ENCODE results near the gene TEDDM1.

Gene TEDDM1

DNA sequence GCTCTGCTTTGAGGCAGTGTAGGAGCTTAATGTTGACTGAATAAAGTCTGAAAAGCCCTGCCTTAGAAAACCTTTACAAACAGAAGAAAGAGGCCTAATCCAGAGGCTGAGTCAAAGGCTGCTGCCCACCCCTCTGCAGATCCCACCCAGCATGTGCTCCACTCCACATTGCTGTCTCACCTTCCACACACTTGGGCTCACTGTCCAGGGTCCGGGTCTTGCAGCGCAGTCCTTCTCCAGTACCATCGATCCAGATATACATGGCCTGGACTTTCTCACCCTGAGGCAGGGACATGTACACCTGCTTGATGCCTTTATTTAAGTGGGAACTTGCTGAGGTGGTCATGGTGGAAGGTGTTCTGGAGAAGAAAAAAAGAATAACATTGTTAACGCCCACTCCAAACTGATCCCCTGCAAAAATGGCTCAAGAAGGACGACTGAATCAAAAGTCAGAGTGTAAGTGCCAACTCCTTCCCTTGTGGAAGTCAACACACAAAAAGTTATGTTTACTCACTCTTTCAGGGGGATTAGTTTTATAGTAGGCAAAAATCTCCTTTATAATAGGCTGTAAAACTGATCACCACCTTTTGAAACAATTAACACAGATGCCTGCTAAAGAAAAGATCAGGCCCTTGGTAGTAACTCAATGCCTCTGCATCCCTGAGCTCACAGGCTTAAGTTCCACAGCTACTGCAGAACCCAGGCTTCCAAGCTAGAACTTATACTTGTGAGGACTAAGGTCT lies 11.9 kb downstream of the TEDDM1 start:
- peak overlapping the region; percentile 96 for H3K4me3 ChIP-seq (replicated peaks; ENCODE audit: low read depth, low read length)
- no peak for DNase-seq (ENCODE audit: extremely low read depth, low read depth)
- no peak for TF ChIP-seq CTCF (IDR thresholded peaks at IDR 0.05; ENCODE audit: low read depth, low read length, missing control alignments)

- no peak for DNase-seq (ENCODE audit: extremely low read depth, low read depth)
- H3K4me3 ChIP-seq (replicated peaks; ENCODE audit: low read depth, low read length), result no peak overlapping the region
- TF ChIP-seq CTCF (IDR thresholded peaks at IDR 0.05; ENCODE audit: low read depth, low read length, missing control alignments), result no peak
Measured at GRCh38 chr1:182387566-182387965, 12.9 kb downstream of the TEDDM1 start.

DNA sequence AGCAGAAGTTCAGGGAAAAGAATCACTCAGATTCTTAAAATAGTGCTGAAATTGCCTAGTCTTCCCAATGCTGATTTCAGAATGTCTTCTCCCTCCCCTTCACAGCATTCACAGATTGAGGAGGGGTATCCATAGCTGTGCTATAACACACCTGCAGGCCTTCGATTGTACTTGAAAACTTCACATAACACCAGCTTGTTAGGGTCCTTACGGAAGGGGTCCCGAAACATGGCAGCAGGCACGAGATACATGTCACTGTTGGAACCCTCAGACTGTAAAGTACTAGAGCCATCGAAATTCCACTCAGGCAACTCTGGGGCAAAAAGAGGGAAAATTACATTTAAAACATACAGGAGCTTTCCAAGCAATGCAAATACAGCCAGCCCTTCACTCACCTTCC lies 13.5 kb downstream of the TEDDM1 start:
- H3K4me3 ChIP-seq (replicated peaks; ENCODE audit: low read depth, low read length), result no peak overlapping the region
- no peak for TF ChIP-seq CTCF (IDR thresholded peaks at IDR 0.05; ENCODE audit: low read depth, low read length, missing control alignments)

DNA sequence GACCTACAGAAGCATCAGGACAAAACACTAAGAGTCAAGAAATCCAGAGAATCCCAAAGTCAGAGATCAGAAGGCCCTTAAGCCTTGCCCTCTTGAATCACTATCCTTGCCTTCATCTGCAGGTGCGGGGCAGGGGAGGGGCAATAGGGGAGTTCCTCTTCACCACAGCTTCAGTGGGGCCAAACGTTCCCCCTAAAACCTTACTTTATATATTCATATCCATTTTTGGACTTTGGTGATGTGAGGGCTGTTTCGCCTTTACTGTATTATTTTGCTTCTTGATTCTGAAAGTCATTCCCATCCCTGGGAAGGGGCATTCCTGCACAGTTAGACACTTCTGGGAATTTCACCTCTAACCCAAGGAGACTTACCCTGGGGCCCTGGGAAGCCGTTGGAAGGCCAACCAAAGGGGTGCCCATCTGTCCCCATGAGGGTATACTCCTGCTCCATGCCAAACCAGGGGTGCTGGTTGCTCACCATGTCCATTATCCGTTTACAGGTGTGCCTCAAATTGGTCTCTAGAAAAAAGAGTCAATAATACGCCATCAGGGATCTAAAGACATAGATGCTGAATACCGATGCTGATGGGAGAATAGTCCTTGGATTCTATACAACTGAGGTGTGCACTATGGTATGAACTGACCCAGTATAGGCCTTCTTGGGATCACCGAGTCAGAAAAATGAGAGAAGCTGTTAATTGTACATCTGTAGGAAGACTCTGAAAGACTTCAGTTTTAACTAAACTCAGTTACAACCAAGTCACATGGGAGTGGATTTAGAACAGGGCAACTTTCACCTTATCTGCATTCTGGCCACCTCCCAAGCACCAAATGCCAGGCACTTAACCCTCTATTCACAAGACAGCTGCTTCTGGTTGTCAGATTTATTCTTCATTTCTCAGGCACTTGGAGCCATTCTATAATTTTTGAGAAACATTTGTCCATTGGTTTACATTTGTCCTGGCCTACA lies 14.3 kb downstream of the TEDDM1 start:
- DNase-seq (ENCODE audit: extremely low read depth, low read depth), result no peak
- TF ChIP-seq CTCF (IDR thresholded peaks at IDR 0.05; ENCODE audit: low read depth, low read length, missing control alignments), result no peak
- H3K4me3 ChIP-seq (replicated peaks; ENCODE audit: low read depth, low read length), result no peak overlapping the region

More for the DNA sequence above, 13.5 kb downstream of the TEDDM1 start:
- DNase-seq (ENCODE audit: extremely low read depth, low read depth), result no peak

- no peak for TF ChIP-seq CTCF (IDR thresholded peaks at IDR 0.05; ENCODE audit: low read depth, low read length, missing control alignments)
- H3K4me3 ChIP-seq (replicated peaks; ENCODE audit: low read depth, low read length), result no peak overlapping the region
- no peak for DNase-seq (ENCODE audit: extremely low read depth, low read depth)
Measured at GRCh38 chr1:182384387-182384960, 16.0 kb downstream of the TEDDM1 start.

- no peak for TF ChIP-seq CTCF (IDR thresholded peaks at IDR 0.05; ENCODE audit: low read depth, low read length, missing control alignments)
- no peak overlapping the region for H3K4me3 ChIP-seq (replicated peaks; ENCODE audit: low read depth, low read length)
- no peak for DNase-seq (ENCODE audit: extremely low read depth, low read depth)
Measured at GRCh38 chr1:182383934-182384333, 16.5 kb downstream of the TEDDM1 start.
